GM18868 (cell line): ENCODE results near the gene GLI1.
"Not testable (repeated sequence)": the region's sequence is repeated elsewhere in the genome, so short reads cannot be mapped to it uniquely, and the experiment has no call there.

Experiments used
- ATAC-seq: cut with Tn5 transposase; IDR thresholded peaks from one replicate; pipeline ENCODE4 v1.9.1; 2021; ENCODE audit warnings: mild to moderate bottlenecking, moderate library complexity; ENCODE audit not compliant: unreplicated experiment

The GLI1 gene

DNA sequence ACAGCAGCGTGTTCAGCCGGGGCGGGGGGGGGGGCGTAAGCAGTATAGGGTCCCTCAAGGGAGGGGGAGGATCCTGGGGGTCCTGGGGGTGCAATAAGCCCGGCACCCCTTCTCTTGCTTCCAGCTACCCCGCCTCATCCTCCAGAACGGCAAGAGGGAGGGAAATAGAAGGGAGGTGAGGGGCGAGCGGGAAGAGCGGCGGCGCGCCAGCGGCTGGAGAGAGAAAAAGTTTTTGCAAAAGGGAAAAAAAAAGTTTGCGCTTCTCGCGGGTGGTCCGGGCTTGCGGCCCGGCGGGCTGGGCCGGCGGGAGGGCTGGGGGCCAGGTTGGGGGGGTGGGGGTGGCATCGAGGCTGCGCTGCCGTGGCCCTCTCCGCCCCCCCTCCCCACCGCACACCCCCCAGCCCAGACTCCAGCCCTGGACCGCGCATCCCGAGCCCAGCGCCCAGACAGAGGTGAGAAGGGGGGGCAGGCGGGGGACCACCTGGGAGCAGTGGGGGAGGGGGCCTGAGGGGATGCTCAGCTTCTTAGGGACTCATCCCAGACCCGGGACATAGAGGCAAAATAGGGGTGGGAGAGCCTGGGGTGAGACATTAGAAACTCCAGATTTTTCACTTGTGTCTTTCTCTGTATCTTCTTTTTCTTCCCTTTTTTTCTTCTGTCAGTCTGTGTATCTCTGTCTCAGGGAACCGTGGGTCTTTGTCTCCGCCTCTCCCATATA lies at the start of gene GLI1:
GLI1 (plus strand) TSS at position 36 of the 718 bp plus-strand sequence. CDS start 3,907 bp downstream, outside the sequence.
- ATAC-seq: no peak

GRCh38 chr12:57410534-57410933 lies 49.1 kb upstream of the GLI1 start:
- ATAC-seq: no peak

- not testable (repeated sequence) for ATAC-seq
Measured at GRCh38 chr12:57414160-57414559, 45.4 kb upstream of the GLI1 start.

- ATAC-seq: no peak
Measured at GRCh38 chr12:57415088-57415487, 44.5 kb upstream of the GLI1 start.

GRCh38 chr12:57416039-57416996 lies 43.3 kb upstream of the GLI1 start:
- ATAC-seq: no peak

- no peak for ATAC-seq
Measured at GRCh38 chr12:57418255-57418654, 41.3 kb upstream of the GLI1 start.

DNA sequence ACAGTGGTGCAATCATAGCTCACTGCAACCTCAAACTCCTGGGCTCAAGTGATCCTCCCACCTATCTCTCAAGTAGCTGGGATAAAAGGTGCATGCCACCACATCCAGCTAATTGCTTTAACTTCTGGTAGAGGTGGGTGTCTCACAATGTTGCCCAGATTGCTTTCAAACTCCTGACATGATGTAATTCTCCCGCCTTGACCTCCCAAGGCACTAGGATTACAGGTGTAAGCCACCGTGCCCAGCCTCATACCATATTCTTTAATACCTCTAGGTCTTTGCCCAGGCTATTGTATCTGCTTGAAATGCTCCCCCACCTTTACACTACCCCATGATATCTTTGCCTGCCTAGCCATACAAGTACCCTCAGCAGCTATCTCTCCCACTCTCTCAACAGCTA lies 40.1 kb upstream of the GLI1 start:
- ATAC-seq: no peak

GRCh38 chr12:57420482-57420881 lies 39.1 kb upstream of the GLI1 start:
- ATAC-seq: no peak

DNA sequence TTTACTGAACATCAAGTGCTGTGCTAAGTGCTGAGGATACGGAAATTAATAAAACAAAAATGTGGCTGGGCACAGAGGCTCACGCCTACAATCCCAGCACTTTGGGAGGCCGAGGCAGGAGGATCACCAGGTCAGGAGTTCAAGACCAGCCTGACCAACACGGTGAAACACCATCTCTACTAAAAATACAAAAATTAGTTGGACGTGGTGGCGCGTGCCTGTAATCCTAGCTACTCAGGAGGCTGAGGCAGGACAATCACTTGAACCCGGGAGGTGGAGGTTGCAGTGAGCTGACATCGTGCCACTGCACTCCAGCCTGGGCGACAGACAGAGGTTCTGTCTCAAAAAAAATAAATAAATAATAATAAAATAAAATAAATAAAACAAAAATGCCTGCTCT lies 32.6 kb upstream of the GLI1 start:
- not testable (repeated sequence) for ATAC-seq

- ATAC-seq: no peak
Measured at GRCh38 chr12:57428965-57429364, 30.6 kb upstream of the GLI1 start.

- no peak for ATAC-seq
Measured at GRCh38 chr12:57429473-57430111, 30.0 kb upstream of the GLI1 start.

DNA sequence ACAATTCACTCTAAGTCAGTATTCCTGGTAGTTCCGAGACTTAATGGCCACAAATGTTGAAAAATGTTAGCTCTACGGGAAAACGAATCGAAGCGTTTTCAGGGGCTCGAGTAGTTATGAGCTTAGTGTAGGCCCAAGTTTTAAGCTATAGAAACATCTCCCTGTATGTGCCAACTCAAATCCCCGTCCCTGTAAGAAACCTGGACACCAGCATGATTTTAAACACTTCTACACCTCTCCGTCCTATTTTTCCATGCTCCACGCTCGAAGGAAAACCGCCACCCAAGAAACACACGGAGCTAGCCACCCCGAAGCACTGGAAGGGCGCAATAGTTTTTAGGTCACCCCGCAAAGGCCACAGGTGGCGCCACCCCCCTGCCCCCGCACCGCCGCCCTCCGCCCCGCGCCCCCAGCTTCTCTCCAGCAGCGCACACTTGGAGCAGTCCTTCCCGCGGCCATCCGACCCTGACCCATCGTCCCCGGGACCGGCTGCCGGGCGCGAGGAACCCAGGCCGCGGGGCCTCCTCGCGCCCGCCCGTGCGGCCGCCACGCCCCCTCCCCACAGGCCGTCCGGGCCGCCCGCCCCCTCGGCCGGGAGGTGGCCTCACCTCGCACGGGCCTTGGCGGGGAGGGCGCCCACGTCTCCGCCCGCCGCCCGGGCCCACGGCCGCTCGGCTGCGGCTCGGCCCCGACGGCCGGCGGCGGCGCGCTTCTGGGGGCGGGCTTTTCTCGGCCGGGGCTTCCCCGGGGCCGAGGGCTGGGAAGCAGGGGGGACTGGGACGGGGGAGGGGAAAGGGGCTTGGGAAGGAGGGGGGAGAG lies 29.3 kb upstream of the GLI1 start:
- peak; percentile 48 for ATAC-seq

- peak; percentile 96 for ATAC-seq
Measured at GRCh38 chr12:57430931-57431566, 28.5 kb upstream of the GLI1 start, which contains the start of gene R3HDM2. TSS of gene R3HDM2 (minus strand) at chr12:57431043. CDS start at chr12:57310428, 120,615 bp downstream.

- no peak for ATAC-seq
Measured at GRCh38 chr12:57431654-57432188, 27.9 kb upstream of the GLI1 start.

DNA sequence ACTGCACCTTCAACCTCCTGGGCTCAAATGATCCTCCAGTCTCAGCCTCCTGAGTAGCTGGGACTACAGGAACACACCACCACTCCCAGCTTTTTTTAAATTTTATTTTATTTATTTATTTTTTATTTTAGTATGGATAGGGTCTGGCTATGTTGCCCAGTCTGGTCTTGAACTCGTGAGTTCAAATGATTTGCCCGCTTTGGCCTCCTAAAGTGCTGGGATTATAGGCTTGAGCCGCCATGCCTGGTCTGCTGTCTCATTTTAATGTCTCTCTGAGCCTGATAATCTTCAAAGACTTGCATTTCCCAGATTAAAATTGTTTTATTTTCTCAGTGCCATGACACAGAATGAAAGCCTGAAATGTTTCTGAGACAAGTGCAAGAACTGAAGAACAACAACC lies 26.2 kb upstream of the GLI1 start:
- no peak for ATAC-seq

DNA sequence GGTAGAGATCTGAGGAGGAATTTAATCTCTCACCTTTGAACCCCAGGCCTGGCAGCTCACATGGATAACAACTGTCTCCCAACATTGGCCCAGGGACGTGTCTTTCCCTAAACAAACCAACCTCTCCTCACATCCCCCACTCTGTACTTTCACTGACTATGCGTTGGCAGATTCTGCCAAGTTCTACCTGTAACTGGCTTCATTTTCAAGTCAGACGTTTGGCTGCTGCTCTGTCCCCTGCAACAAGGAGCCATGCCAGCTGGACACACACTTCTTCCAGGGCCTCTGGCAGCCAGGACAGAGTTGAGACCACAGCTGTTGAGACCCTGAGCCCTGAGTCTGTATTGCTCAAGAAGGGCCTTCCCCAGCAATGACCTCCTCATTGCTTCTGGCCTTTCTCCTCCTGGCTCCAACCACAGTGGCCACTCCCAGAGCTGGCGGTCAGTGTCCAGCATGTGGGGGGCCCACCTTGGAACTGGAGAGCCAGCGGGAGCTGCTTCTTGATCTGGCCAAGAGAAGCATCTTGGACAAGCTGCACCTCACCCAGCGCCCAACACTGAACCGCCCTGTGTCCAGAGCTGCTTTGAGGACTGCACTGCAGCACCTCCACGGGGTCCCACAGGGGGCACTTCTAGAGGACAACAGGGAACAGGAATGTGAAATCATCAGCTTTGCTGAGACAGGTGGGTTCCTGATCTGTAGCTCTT lies 24.9 kb upstream of the GLI1 start, which contains the start of gene INHBC:
INHBC (plus strand) TSS at position 268 of the 707 bp plus-strand sequence; CDS start at position 371, 103 bp downstream.
- ATAC-seq: no peak

DNA sequence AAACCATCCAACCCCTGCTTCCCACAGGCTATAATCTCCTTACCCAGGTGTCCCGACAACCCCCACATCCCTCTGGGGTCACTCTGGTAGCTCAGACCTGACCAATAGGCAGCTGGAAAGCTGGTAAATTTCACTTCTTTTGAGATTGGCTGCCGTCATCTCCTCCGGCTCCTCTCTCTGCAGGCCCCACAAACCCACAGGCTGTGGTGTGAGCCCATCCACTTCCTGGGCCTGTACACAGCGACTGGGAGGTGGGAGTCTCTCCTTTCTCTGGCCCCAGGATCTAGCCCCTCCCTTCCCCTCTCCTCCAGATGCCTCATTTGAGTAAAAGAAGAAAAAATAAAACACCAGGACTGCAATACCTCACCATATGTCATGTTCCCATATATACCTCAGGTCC lies 24.3 kb upstream of the GLI1 start:
- ATAC-seq: no peak

GRCh38 chr12:57438400-57438799 lies 21.2 kb upstream of the GLI1 start:
- ATAC-seq: no peak

- no peak for ATAC-seq
Measured at GRCh38 chr12:57439762-57440266, 19.8 kb upstream of the GLI1 start.
